Keratinocyte (primary cell): Measurements from ENCODE around the gene TSPAN18.

Experiments used
- EZH2 ChIP-seq: IDR thresholded peaks from one replicate; pipeline ENCODE4 v1.6.1; 2012; ENCODE audit warnings: inconsistent platforms, mild to moderate bottlenecking, low read length, moderate library complexity
- TF ChIP-seq, protein P1 (sequence below), 3 experiments: IDR thresholded peaks in 1 of 3; conservative IDR thresholded peaks in 1 of 3; optimal IDR thresholded peaks in 1 of 3; 2 replicates in 2 of 3; 3 replicates in 1 of 3; pipeline versions ENCODE3 to v1.5.1; 2011; ENCODE audit warnings: low read length in 3 of 3, mild to moderate bottlenecking in 3 of 3, moderate library complexity in 2 of 3, control low read depth in 1 of 3, inconsistent platforms in 1 of 3; ENCODE audit not compliant: insufficient read depth in 2 of 3; ENCODE audit errors: extremely low read depth in 1 of 3

DNA sequence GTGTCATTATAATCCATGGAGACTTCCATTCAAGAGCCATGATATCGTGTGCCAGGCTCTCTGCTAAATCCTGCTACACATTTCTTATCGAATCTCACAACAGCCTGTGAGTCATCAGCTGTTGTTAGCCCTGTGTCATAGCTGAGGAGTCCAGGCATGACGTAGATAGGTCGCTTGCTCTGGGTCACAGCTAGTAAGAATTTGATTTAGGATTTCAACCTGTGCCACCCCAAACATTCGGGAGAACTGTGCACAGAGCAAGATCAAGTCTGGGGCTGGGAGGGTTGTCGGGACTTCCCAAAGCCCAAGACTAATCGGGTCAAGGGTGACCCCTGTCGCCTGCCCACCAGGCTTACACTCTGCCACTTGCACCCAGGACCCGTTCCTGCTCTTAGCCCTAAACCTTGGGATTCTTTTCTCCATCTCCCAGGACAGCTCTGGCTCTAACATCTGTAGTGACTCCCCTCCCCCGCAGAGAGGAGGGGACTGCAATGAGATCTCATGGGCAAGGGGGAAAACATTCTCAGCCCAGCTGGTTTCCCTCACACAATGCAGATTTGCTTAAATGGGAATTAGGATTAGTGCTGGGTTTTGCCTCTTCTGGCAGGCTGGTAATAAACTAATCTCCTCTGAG lies 34.3 kb downstream of the TSPAN18 start:
- TF ChIP-seq, protein P1, sequence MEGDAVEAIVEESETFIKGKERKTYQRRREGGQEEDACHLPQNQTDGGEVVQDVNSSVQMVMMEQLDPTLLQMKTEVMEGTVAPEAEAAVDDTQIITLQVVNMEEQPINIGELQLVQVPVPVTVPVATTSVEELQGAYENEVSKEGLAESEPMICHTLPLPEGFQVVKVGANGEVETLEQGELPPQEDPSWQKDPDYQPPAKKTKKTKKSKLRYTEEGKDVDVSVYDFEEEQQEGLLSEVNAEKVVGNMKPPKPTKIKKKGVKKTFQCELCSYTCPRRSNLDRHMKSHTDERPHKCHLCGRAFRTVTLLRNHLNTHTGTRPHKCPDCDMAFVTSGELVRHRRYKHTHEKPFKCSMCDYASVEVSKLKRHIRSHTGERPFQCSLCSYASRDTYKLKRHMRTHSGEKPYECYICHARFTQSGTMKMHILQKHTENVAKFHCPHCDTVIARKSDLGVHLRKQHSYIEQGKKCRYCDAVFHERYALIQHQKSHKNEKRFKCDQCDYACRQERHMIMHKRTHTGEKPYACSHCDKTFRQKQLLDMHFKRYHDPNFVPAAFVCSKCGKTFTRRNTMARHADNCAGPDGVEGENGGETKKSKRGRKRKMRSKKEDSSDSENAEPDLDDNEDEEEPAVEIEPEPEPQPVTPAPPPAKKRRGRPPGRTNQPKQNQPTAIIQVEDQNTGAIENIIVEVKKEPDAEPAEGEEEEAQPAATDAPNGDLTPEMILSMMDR (optimal IDR thresholded peaks at IDR 0.05 in 1 of 3, IDR thresholded peaks at IDR 0.05 in 1 of 3, conservative IDR thresholded peaks at IDR 0.05 in 1 of 3; ENCODE audit: extremely low read depth in 1 of 3, insufficient read depth in 2 of 3, low read length in 3 of 3), result no peak
- TF ChIP-seq EZH2, result no peak
